ENCODE measurements around the gene DLK2. TPM values are rescaled to one million over a fixed set of nuclear protein-coding genes. Genes with fewer than 3 reads are reported as not detected.
A peak's percentile ranks its signal among the peaks of the same experiment; 100 is the strongest.

DLK2 gene
- total and polyA plus RNA-seq, 2 of the 13 experiments (the other 11 are each of a cell fraction or from before 2014, with no cell fraction given): 1.2 to 3.8 TPM

- no peak for TF ChIP-seq THAP8 (CRISPR knock-in tag; IDR thresholded peaks at IDR 0.05; ENCODE audit: borderline replicate concordance)
Observed at GRCh38 chr6:43452896-43453295, 2.5 kb downstream of the DLK2 start (continued).

- H3K4me2 ChIP-seq (ENCODE audit: low read depth, low read length): no peak overlapping the region
- H3K9me3 ChIP-seq (ENCODE audit: low read length): no peaks in the 10 kb centered on the region
- CTCF ChIA-PET (ENCODE audit: low intra/inter-chr PET ratio, low total read pairs): interaction anchor here (4.7 kb wide), 1 partner anchor 44 kb away, joined by 53 read pairs; no protein-coding TSS in a partner anchor
- TF ChIP-seq MBNL3 (CRISPR knock-in tag; conservative IDR thresholded peaks at IDR 0.05): no peak
- no peak for TF ChIP-seq ZNF17 (CRISPR knock-in tag; IDR thresholded peaks at IDR 0.05)
- TF ChIP-seq IKZF5 (CRISPR knock-in tag; IDR thresholded peaks at IDR 0.05): no peak
- no peak for TF ChIP-seq MAFF (IDR thresholded peaks at IDR 0.05; ENCODE audit: low read depth, low read length)
- no peak for TF ChIP-seq ZNF558 (CRISPR knock-in tag; IDR thresholded peaks at IDR 0.05; ENCODE audit: borderline replicate concordance)
- 0 out of 2 replicates have a peak, but pooled peaks have one; percentile 33 for TF ChIP-seq ZNF138 (CRISPR knock-in tag; IDR thresholded peaks at IDR 0.05; ENCODE audit: low read depth)
- no peak for TF ChIP-seq ZNF281 (CRISPR knock-in tag; IDR thresholded peaks at IDR 0.05; ENCODE audit: borderline replicate concordance)
- in situ Hi-C loops (cut with HindIII; ENCODE audit: extremely low pct_ligation_motif_present, low pct_unique_long_range_greater_than_20kb) (no loop called here), intact Hi-C loops (cut with micrococcal nuclease; ENCODE audit: unreplicated experiment) (no loop called here)
- no peak for DNase-seq (ENCODE audit: low spot score)
- H4K20me1 ChIP-seq (ENCODE audit: insufficient read depth, low read length): no peaks in the 10 kb centered on the region
- H3K4me3 ChIP-seq (replicated peaks in 1 of 3; ENCODE audit: insufficient read depth in 1 of 3, low read depth in 2 of 3, low read length in 3 of 3): no peak overlapping the region
- no peaks in the 10 kb centered on the region for H3K79me2 ChIP-seq (ENCODE audit: insufficient read depth, low read length)
- H2AFZ ChIP-seq (ENCODE audit: low read length): no peak overlapping the region
- peaks cover 20% of the 10 kb centered on the region for H3K4me1 ChIP-seq (ENCODE audit: insufficient read depth, low read length)
- BruUV-seq (replicated peaks): no TSS peak
- ATAC-seq: no peak
- FAIRE-seq: no peak
- no peak overlapping the region for H3K9ac ChIP-seq (ENCODE audit: insufficient read depth, low read depth, low read length)
- no peak overlapping the region for H3K27ac ChIP-seq (ENCODE audit: extremely low read length, insufficient read depth, low read length)
- H3K27me3 ChIP-seq (ENCODE audit: control insufficient read depth in 1 of 2, insufficient read depth in 2 of 2, low read length in 2 of 2): peaks cover 0 to 5% of the 10 kb centered on the region in 2 experiments; a peak in 2 of 5 replicates
- POLR2A ChIA-PET: interaction anchor here (0.7 kb wide), 1 partner anchor 16 kb away, joined by 4 read pairs; no protein-coding TSS in a partner anchor
- H3K36me3 ChIP-seq (replicated peaks in 1 of 2; ENCODE audit: control insufficient read depth in 1 of 2, insufficient read depth in 2 of 2, low read length in 2 of 2): peaks cover 18 to 29% of the 10 kb centered on the region in 2 experiments; a peak in 4 of 5 replicates
- WGBS (ENCODE audit: low lambda C conversion rate): over 99% methylated on average over 8 of the region's 8 CpGs
Observed at GRCh38 chr6:43451939-43452338, 3.4 kb downstream of the DLK2 start.
